A549 treated with Mapracorat at 1 μM for 4 hours (cell line): ENCODE results near the gene PCDHB1. TPM values are rescaled to one million over a fixed set of nuclear protein-coding genes. Genes with fewer than 3 reads are reported as not detected.

Experiments
- total RNA-seq: library from RNA; stranded (reverse); fragments of 200-300 nt; extraction: Qiagen RNA extraction; gene quantifications from 5 replicates; pipeline ENCODE4 v1.2.3, GENCODE V29; 2022

Gene PCDHB1
- total RNA-seq = not detected in 5 replicates

DNA sequence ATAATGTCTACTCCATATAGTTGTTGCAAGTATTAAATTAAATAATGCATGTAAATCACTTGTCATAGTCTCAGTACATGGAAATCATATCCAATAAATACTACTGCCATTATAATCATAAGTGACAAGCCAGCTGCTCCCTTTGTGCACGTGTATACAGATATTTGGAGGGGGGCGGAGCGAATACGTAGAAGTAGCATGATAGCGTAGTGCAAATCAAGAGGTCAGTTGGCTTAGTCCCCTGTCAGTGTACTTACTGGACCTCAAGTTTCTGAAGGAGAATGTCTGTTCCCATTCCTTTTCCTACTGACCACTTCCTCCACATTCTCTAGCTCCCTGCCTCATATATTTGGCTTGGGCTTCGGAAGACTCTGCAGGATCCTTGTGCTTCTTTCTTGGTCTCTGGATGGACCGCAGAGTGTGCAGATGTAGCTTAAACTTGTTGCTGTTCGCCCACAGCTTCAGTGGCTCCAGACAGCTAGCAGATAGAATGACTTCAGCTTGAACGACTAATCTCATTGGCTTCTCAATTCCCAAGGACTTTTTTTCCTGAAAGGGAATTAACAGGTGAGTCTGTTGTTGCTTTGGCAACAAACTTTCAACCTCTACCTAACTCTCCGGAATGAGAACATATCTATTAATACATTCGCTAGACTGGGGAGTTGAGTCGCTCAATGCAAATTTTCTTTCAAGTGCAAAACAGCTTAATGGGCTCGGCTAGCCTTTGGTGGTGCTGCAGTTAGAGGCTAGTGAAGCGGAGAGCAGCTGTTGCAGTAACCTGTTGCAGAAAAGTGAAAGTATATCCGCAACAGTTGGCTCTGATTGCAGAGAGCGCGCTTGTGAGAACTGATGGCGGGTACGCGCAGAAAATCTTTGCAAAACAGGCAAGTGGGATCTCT, at the start of gene PCDHB1:
Gene PCDHB1 (plus strand): TSS at position 753 of the 899 bp plus-strand sequence. CDS start 97 bp downstream, at position 850.

GRCh38 chr5:141094481-141095262, 43.5 kb downstream of the PCDHB1 start, which contains the start of gene PCDHB2:
Gene PCDHB2, plus strand, starts transcription at chr5:141094615. Its CDS starts 176 bp downstream, at chr5:141094791.

GRCh38 chr5:141100243-141100805, 49.1 kb downstream of the PCDHB1 start, which contains the start of gene PCDHB3:
Gene PCDHB3, plus strand, starts transcription at chr5:141100473. Its CDS starts 177 bp downstream, at chr5:141100650.

Other genes with a start within 250 kb of the PCDHB1 start
- gene PCDHA4, start 244.3 kb upstream of the PCDHB1 start, total RNA-seq = 1.5 to 1.8 TPM (median 1.7 TPM) in 5 replicates
- gene PCDHA5, start 229.8 kb upstream of the PCDHB1 start, total RNA-seq = 0.64 to 0.87 TPM (median 0.77 TPM) in 5 replicates
- gene PCDHA6, start 223.4 kb upstream of the PCDHB1 start, total RNA-seq = 0.06 to 0.08 TPM in 2 of 5 replicates, not detected in the others
- 0.09 to 0.15 TPM (median 0.12 TPM) in 4 of 5 replicates, not detected in the other for gene PCDHA7, start 217.1 kb upstream of the PCDHB1 start, total RNA-seq
- 0.05 to 0.07 TPM (median 0.06 TPM) in 4 of 5 replicates, not detected in the other for gene PCDHA8, start 210.2 kb upstream of the PCDHB1 start, total RNA-seq
- 0.02 TPM in 1 of 5 replicates, not detected in the others for gene PCDHA9, start 203.0 kb upstream of the PCDHB1 start, total RNA-seq
- gene PCDHA10, start 195.5 kb upstream of the PCDHB1 start, total RNA-seq = 0.01 to 0.06 TPM (median 0.03 TPM) in 4 of 5 replicates, not detected in the other
- 0.04 to 0.08 TPM (median 0.06 TPM) in 4 of 5 replicates, not detected in the other for gene PCDHA11, start 182.4 kb upstream of the PCDHB1 start, total RNA-seq
- gene PCDHA12, start 176.1 kb upstream of the PCDHB1 start, total RNA-seq = 2.8 to 3.2 TPM (median 3.0 TPM) in 5 replicates
- 0.05 to 0.06 TPM in 2 of 5 replicates, not detected in the others for gene PCDHA13, start 169.2 kb upstream of the PCDHB1 start, total RNA-seq
- gene PCDHAC1, start 125.1 kb upstream of the PCDHB1 start, total RNA-seq = 1.6 to 2.3 TPM (median 2.0 TPM) in 5 replicates
- 3.5 to 4.8 TPM (median 3.9 TPM) in 5 replicates for gene PCDHAC2, start 84.9 kb upstream of the PCDHB1 start, total RNA-seq
- 3.3 to 13.0 TPM (median 3.7 TPM) in 5 replicates for gene PCDHB2, start 43.2 kb downstream of the PCDHB1 start, total RNA-seq
- gene PCDHB3, start 49.1 kb downstream of the PCDHB1 start, total RNA-seq = 8.7 TPM in 1 of 5 replicates, not detected in the others
- gene PCDHB4, start 70.4 kb downstream of the PCDHB1 start, total RNA-seq = 0.07 to 0.13 TPM (median 0.09 TPM) in 4 of 5 replicates, not detected in the other
- 1.2 to 1.6 TPM (median 1.3 TPM) in 5 replicates for gene PCDHB5, start 83.8 kb downstream of the PCDHB1 start, total RNA-seq
- 0.79 to 1.1 TPM (median 0.90 TPM) in 5 replicates for gene PCDHB6, start 98.7 kb downstream of the PCDHB1 start, total RNA-seq
- gene PCDHB7, start 121.3 kb downstream of the PCDHB1 start, total RNA-seq = 0.05 TPM in 1 of 5 replicates, not detected in the others
- gene PCDHB8, start 126.4 kb downstream of the PCDHB1 start, total RNA-seq = 0.19 to 0.42 TPM (median 0.22 TPM) in 5 replicates
- gene PCDHB16, start 131.0 kb downstream of the PCDHB1 start, total RNA-seq = 0.05 to 0.08 TPM (median 0.05 TPM) in 4 of 5 replicates, not detected in the other
- 0.03 to 0.26 TPM (median 0.05 TPM) in 3 of 5 replicates, not detected in the others for gene PCDHB9, start 135.8 kb downstream of the PCDHB1 start, total RNA-seq
- not detected in 5 replicates for gene PCDHB10, start 141.0 kb downstream of the PCDHB1 start, total RNA-seq
- 0.05 to 0.08 TPM (median 0.08 TPM) in 4 of 5 replicates, not detected in the other for gene PCDHB11, start 148.3 kb downstream of the PCDHB1 start, total RNA-seq
- gene PCDHB12, start 157.3 kb downstream of the PCDHB1 start, total RNA-seq = 0.06 TPM in 1 of 5 replicates, not detected in the others
- gene PCDHB13, start 162.5 kb downstream of the PCDHB1 start, total RNA-seq = 0.04 to 0.12 TPM (median 0.05 TPM) in 5 replicates
- 0.05 to 0.21 TPM (median 0.14 TPM) in 5 replicates for gene PCDHB14, start 172.0 kb downstream of the PCDHB1 start, total RNA-seq
- gene PCDHB15, start 194.0 kb downstream of the PCDHB1 start, total RNA-seq = 0.06 to 0.11 TPM (median 0.10 TPM) in 3 of 5 replicates, not detected in the others